T-helper 2 cell treated with Interferon-gamma antibody and Interleukin-4, amounts not matched to agents 5 μg/mL and 100 μg/mL, for 36 hours (primary cell): ENCODE data around the gene SECISBP2L.
A peak's percentile ranks its signal among the peaks of the same experiment; 100 is the strongest.

Experiments
- DNase-seq: peaks from one replicate; pipeline ENCODE4 v3.0.0; 2021; ENCODE audit warnings: low spot score
- H3K27ac Mint-ChIP-seq: one replicate; pipeline ENCODE4 v1.8.0; 2021; ENCODE audit warnings: mild to moderate bottlenecking, mixed read lengths
- H3K27me3 Mint-ChIP-seq: one replicate; pipeline ENCODE4 v1.8.0; 2021; ENCODE audit warnings: low read depth, mixed read lengths
- H3K36me3 Mint-ChIP-seq: one replicate; pipeline ENCODE4 v1.8.0; 2021; ENCODE audit warnings: low read depth, mixed read lengths
- H3K4me1 Mint-ChIP-seq: one replicate; pipeline ENCODE4 v1.8.0; 2021; ENCODE audit warnings: low read depth, mixed read lengths
- H3K4me3 Mint-ChIP-seq: one replicate; pipeline ENCODE4 v1.8.0; 2022; ENCODE audit warnings: mild to moderate bottlenecking, moderate library complexity, mixed read lengths
- H3K9me3 Mint-ChIP-seq: one replicate; pipeline ENCODE4 v1.8.0; 2021; ENCODE audit warnings: mixed read lengths

Gene SECISBP2L

GRCh38 chr15:49066372-49066771 is 20.1 kb upstream of the SECISBP2L start:
- H3K36me3 Mint-ChIP-seq, result no peaks in the 10 kb centered on the region
- H3K27me3 Mint-ChIP-seq, result peaks cover 11% of the 10 kb centered on the region
- H3K4me1 Mint-ChIP-seq, result peaks cover 5% of the 10 kb centered on the region
- no peak overlapping the region for H3K27ac Mint-ChIP-seq
- H3K9me3 Mint-ChIP-seq, result no peaks in the 10 kb centered on the region
- no peak for DNase-seq
- H3K4me3 Mint-ChIP-seq, result no peak overlapping the region

DNA sequence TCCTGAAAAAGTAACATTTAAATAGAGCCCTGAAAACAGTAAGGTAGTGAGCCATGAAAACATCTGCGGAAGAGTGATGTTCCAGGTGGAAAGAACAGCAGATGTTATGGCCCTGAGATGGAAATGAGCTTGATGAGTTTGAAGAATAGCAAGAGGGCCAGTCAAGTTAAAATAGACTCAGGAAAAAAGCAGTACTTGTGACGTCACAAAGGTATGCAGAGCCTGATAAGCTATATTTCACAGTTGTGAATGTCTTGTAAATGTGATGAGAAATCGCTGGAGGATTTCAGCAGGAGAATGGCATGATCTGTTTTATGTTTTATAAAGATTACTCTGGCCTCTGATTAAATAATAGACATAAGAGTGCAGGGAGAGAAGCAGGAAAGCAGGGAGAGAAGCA is 18.6 kb upstream of the SECISBP2L start:
- H3K27me3 Mint-ChIP-seq, result no peaks in the 10 kb centered on the region
- no peaks in the 10 kb centered on the region for H3K9me3 Mint-ChIP-seq
- DNase-seq, result no peak
- H3K4me1 Mint-ChIP-seq, result peaks cover 12% of the 10 kb centered on the region
- H3K4me3 Mint-ChIP-seq, result no peak overlapping the region
- H3K36me3 Mint-ChIP-seq, result no peaks in the 10 kb centered on the region
- H3K27ac Mint-ChIP-seq, result no peak overlapping the region

- Mint-ChIP-seq H3K36me3 (no peaks in the 10 kb centered on the region), H3K27ac (no peak overlapping the region), H3K4me1 (peaks cover 12% of the 10 kb centered on the region), H3K4me3 (no peak overlapping the region), H3K9me3 (no peaks in the 10 kb centered on the region), H3K27me3 (no peaks in the 10 kb centered on the region)
- peak; percentile 31 for DNase-seq
Measured at GRCh38 chr15:49064281-49064653, 18.0 kb upstream of the SECISBP2L start.

DNA sequence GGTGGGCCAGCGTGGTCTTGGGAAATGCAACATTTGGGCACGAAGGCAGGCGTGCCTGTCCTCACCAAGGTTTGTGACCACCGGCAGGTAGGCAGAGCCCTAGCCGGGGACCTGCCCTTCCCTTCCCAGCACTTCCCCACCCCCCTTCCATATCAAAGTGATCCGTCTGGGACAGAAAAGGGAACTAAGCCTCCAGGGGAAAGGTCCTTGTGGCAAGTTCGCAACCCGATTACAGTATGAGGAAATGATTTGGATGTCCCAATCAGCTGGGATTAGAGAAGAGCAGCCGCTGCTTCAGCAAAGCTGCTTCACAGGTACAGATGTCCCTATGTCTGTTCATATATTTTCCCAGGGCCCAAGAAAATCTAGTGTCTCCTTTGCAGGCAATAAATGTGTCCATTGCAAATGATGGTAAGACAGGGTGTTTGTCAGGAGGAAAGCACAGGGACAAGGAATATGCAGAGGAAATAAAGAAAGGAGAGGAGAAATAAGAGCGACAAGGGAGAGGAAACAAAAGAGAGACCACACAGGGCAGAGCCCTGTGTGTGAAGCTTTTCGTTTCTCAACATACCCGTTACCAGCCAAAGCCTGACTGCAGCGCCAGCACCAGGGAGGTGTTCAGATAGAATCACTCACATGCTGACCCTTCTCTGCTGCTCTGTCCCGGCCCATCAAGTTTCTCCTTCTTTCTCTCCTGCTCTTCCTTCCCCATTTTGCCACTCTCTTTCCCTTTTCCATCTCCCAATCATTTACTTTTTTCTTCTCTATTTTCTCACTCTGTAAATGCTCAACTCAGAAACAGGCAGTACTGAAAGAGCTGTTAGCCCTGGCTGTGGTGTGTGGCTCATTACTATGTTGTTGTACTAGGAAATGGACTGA is 17.4 kb upstream of the SECISBP2L start:
- no peak overlapping the region for H3K4me3 Mint-ChIP-seq
- no peaks in the 10 kb centered on the region for H3K36me3 Mint-ChIP-seq
- no peak for DNase-seq
- H3K4me1 Mint-ChIP-seq, result peaks cover 12% of the 10 kb centered on the region
- no peak overlapping the region for H3K27ac Mint-ChIP-seq
- H3K9me3 Mint-ChIP-seq, result no peaks in the 10 kb centered on the region
- H3K27me3 Mint-ChIP-seq, result no peaks in the 10 kb centered on the region

DNA sequence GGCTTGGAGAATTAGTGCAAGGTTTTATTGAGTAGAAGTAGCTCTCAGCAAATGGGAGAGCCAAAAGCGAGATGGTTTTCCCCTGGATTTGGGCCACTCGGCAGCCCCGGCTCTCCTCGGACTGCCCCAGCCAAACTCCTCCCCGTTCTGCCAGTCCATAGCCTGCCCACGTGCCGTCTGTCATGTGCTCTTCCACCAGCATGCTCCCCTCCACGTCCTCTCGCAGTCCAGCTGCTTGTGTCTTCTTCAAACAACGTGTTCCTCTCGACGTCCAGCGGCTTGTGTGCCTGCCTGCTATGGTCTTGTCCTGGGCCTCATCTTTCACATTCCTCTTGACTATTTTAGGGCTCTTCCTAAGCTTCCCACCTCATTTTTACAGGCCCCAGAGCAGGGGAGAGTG is 16.7 kb upstream of the SECISBP2L start:
- Mint-ChIP-seq H3K27me3 (no peaks in the 10 kb centered on the region), H3K27ac (no peak overlapping the region), H3K4me1 (peaks cover 11% of the 10 kb centered on the region), H3K4me3 (no peak overlapping the region), H3K36me3 (no peaks in the 10 kb centered on the region), H3K9me3 (no peaks in the 10 kb centered on the region)
- DNase-seq, result no peak

DNA sequence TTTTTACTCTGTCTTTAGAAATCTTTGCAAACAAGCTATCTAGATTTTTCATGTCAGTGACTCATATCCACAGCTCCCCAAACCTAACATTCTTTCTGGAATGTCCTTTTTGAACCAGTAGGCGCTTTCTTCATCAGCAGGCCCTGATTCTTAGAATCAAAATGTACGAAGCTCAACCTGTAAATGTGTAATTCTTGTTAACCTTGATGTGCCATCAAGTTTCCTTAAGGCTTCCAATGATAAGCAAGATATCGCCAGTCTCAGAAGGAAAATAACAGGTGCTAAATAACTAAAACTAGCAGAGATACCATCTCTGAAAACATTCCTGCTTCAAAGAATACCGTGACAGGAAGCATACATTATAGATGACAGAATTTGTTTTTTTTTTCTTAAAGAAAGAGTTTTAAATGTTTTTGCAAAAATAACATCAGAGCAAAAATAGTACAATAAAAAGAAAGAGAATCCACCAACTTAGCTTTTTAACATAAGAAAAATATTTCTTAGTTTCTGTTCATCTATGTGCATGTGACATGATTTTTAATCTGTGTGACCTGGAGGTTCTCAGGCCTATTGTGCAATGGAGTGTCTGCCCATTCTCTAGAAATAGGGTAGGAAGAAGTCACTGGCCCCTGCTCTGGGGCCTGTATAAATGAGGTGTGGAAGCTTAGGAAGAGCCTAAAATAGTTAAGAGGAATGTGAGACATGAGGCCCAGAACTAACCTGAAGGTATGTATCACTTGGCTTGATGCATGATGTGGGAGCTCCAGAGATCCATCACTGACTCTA is 14.7 kb upstream of the SECISBP2L start:
- no peak for DNase-seq
- H3K4me1 Mint-ChIP-seq, result peaks cover 7% of the 10 kb centered on the region
- H3K27me3 Mint-ChIP-seq, result no peaks in the 10 kb centered on the region
- no peaks in the 10 kb centered on the region for H3K9me3 Mint-ChIP-seq
- no peaks in the 10 kb centered on the region for H3K36me3 Mint-ChIP-seq
- H3K4me3 Mint-ChIP-seq, result peak overlapping the region; percentile 3
- H3K27ac Mint-ChIP-seq, result peak overlapping the region; percentile 42

DNA sequence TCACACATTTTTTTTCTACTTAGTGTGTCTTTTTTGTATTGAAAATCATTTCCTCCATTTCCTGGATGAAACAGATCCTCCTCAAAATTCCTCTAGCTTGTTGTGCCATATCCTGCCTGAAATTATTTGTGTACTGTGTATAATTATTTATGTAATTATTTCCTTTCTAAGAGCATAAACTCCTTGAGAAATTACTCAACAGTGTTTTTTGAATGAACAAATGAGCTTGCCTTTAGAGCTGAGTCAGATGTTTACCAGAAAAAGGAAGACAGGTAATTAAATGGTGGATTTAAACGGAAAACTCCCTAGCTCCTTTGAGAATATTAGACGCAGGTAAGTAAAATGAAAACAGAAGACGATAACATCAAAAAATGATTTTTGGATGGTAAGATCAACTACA is 13.2 kb upstream of the SECISBP2L start:
- Mint-ChIP-seq H3K4me3 (no peak overlapping the region), H3K27ac (no peak overlapping the region), H3K27me3 (no peaks in the 10 kb centered on the region), H3K36me3 (no peaks in the 10 kb centered on the region), H3K4me1 (peaks cover 7% of the 10 kb centered on the region), H3K9me3 (no peaks in the 10 kb centered on the region)
- DNase-seq, result no peak

DNA sequence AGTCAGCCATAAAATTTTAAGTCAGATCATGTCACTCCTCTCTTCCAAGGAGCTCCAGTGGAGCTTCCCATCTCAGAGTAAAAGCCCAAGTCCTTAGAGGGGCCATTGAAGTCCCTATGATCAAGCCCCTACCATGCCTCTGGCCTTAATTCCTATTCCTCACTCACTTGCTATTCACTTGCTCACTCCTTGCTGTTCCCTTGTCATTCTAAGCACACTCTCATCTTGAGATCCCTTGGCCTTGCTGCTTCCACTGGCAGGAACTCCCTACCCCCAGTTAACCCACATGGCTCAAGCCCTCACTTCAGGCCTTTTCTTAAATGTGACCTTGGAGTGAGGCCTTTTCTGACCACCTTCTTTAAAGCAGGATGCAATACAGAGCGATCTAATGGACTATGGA is 12.3 kb upstream of the SECISBP2L start:
- no peaks in the 10 kb centered on the region for H3K9me3 Mint-ChIP-seq
- no peaks in the 10 kb centered on the region for H3K36me3 Mint-ChIP-seq
- no peak overlapping the region for H3K27ac Mint-ChIP-seq
- H3K4me3 Mint-ChIP-seq, result no peak overlapping the region
- DNase-seq, result no peak
- no peaks in the 10 kb centered on the region for H3K27me3 Mint-ChIP-seq
- H3K4me1 Mint-ChIP-seq, result peaks cover 7% of the 10 kb centered on the region

- Mint-ChIP-seq H3K27me3 (no peaks in the 10 kb centered on the region), H3K9me3 (peaks cover 4% of the 10 kb centered on the region), H3K36me3 (no peaks in the 10 kb centered on the region), H3K4me3 (no peak overlapping the region), H3K27ac (no peak overlapping the region), H3K4me1 (peaks cover under 1% of the 10 kb centered on the region)
- DNase-seq, result no peak
Measured at GRCh38 chr15:49055630-49056029, 9.4 kb upstream of the SECISBP2L start.

DNA sequence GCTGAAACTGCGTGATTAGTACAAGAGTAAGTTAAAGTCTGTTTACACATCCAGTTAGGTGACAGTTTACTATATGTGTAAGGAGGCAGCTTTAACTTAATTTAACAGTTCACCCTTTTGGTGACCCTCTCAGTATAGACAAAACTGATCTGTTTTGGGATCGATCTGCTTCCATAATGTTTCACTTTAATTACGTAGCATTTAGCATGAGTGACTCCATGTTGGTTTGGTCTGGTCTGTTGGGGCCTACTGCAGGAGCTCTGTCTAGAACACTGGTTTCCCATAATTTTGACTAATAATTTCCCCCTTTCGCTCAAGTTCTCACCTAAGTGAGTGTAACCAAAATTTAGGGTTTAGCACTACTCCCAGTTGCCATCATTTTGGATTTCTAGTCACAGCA is 6.4 kb upstream of the SECISBP2L start:
- no peak for DNase-seq
- Mint-ChIP-seq H3K9me3 (peaks cover 4% of the 10 kb centered on the region), H3K27ac (no peak overlapping the region)

DNA sequence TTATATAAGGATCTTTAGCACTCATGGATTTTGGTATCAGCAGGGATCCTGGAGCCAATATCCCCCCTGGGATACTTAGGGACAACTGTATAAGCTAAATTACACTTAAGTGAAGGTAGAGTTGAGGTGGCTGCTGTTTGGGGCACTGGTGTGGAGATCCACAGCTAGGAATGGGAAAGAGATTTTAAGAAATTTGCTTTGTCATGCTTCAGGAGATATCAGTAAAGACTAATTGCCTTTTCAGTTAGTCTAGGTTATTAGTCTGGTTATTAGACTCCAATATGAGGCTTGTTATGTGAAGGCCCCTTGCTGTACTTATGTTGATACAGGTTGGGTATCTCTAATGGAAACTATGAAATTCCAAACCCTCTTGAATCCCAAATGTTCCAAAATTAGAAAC is 1.2 kb upstream of the SECISBP2L start:
- Mint-ChIP-seq H3K4me3 (no peak overlapping the region), H3K27me3 (no peaks in the 10 kb centered on the region), H3K36me3 (peaks cover 4% of the 10 kb centered on the region), H3K9me3 (peaks cover 4% of the 10 kb centered on the region), H3K27ac (no peak overlapping the region), H3K4me1 (peaks cover 22% of the 10 kb centered on the region)
- DNase-seq, result no peak

More for the DNA sequence above, 6.4 kb upstream of the SECISBP2L start:
- H3K36me3 Mint-ChIP-seq, result no peaks in the 10 kb centered on the region
- H3K4me1 Mint-ChIP-seq, result peaks cover 2% of the 10 kb centered on the region
- H3K27me3 Mint-ChIP-seq, result no peaks in the 10 kb centered on the region
- no peak overlapping the region for H3K4me3 Mint-ChIP-seq

DNA sequence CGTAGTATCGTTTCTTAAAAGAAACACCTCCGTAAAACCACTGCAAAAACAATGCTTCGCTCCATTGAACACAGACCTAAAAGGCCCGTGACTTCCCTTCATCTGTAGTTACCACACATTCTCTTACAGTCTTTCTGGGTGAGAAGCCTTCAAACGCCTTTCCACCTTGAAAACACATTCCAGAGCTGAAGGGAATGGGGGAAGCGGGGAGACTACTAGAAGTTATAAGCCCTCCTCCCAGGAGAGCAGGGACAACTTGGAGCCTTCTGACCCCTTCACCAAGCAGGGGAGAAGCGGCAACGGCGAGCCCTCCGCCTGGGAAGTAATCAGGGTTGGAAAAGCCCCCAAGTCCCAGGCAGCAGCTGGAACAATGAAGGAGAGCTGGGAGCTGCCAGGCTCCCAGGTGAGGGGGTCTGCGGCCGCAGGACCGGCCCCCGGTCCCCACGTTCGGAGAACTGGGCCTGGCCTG is 461 bp downstream of the SECISBP2L start:
- Mint-ChIP-seq H3K36me3 (peaks cover 4% of the 10 kb centered on the region), H3K4me1 (peaks cover 29% of the 10 kb centered on the region), H3K4me3 (peak overlapping the region; percentile 97), H3K27me3 (no peaks in the 10 kb centered on the region), H3K27ac (peak overlapping the region; percentile 85), H3K9me3 (no peaks in the 10 kb centered on the region)
- peak; percentile 18 for DNase-seq

DNA sequence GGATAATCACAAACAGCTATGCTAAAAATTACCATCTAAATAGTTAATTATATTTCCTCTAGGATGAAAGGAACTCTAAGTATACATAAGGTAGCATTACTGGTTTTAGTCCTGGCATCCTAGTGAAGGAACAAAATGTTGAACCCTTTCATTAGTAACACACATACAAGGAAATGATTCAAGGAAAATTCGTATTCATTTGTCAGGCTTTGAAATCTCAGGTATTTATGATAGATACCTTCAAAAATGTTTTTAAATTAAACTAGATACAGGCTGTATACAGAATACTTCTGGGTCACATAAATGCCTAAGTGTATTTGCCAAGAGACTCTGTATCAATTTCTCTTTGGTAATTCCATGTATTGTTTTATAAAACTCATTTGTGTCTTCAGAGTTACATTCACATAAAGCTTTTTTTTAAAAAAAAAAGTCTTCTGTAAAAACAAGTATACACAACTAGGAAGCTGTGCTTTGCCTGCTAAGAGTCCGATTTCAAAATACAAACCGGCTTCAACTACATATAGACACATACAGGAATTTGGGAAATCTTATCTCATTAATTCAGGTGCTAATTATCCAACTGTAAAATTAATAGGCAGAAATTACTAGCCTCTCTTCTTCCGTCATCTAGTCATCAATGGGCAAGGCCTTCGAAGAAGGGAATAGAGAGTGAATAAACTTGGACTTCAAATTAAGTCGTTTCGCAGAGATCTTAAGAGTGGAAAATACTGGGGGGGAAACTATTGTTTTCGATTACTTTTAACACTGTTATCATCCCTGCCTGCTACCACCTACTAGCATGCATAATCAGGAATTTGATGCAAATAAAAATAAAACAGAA is 1.3 kb downstream of the SECISBP2L start:
- no peak for DNase-seq
- H3K36me3 Mint-ChIP-seq, result peaks cover 4% of the 10 kb centered on the region
- peak overlapping the region; percentile 85 for H3K27ac Mint-ChIP-seq
- no peaks in the 10 kb centered on the region for H3K9me3 Mint-ChIP-seq
- no peaks in the 10 kb centered on the region for H3K27me3 Mint-ChIP-seq
- H3K4me1 Mint-ChIP-seq, result peaks cover 30% of the 10 kb centered on the region
- peak overlapping the region; percentile 97 for H3K4me3 Mint-ChIP-seq
